ENCODE measurements around the gene TMEM252. TPM values are rescaled to one million over a fixed set of nuclear protein-coding genes. Genes with fewer than 3 reads are reported as not detected.

The TMEM252 gene
- total RNA-seq, 4 donors from 2014 or later, result not detected

GRCh38 chr9:68577774-68578591 is 37.3 kb upstream of the TMEM252 start:
- no peak overlapping the region for H3K4me3 ChIP-seq
- no peaks in the 10 kb centered on the region for H3K9me3 ChIP-seq
- no peaks in the 10 kb centered on the region for H3K36me3 ChIP-seq
- no peak for TF ChIP-seq EP300 (IDR thresholded peaks at IDR 0.05)
- TF ChIP-seq POLR2A (IDR thresholded peaks at IDR 0.05), result no peak
- TF ChIP-seq CTCF (IDR thresholded peaks at IDR 0.05), result no peak
- H3K4me1 ChIP-seq, result no peaks in the 10 kb centered on the region
- H3K27ac ChIP-seq, result no peak overlapping the region
- H3K27me3 ChIP-seq, result no peaks in the 10 kb centered on the region
- DNase-seq (ENCODE audit: low spot score in 2 of 2), result no peak
- WGBS, 2 donors, result 58 to 59% methylated on average over 7 of the region's 7 CpGs

- Histone ChIP-seq H3K9me3 (no peaks in the 10 kb centered on the region), H3K27ac (no peak overlapping the region), H3K27me3 (no peaks in the 10 kb centered on the region), H3K4me1 (no peaks in the 10 kb centered on the region), H3K4me3 (no peak overlapping the region), H3K36me3 (no peaks in the 10 kb centered on the region)
- TF ChIP-seq CTCF (IDR thresholded peaks at IDR 0.05) (no peak), POLR2A (IDR thresholded peaks at IDR 0.05) (no peak), EP300 (IDR thresholded peaks at IDR 0.05) (no peak)
- WGBS, 2 donors, result 67 to 71% methylated on average over 5 of the region's 5 CpGs
- DNase-seq (ENCODE audit: low spot score in 2 of 2), result no peak
These were observed 35.1 kb upstream of the TMEM252 start for GRCh38 chr9:68575817-68576216.

GRCh38 chr9:68574150-68574549 is 33.5 kb upstream of the TMEM252 start:
- TF ChIP-seq POLR2A (IDR thresholded peaks at IDR 0.05) (no peak), CTCF (IDR thresholded peaks at IDR 0.05) (peak in 2 of 5 experiments; percentile 6 to 13)
- WGBS, 2 donors, result 52 to 60% methylated on average over 3 of the region's 3 CpGs
- Histone ChIP-seq H3K9me3 (no peaks in the 10 kb centered on the region), H3K4me1 (no peaks in the 10 kb centered on the region), H3K36me3 (no peaks in the 10 kb centered on the region), H3K27ac (no peak overlapping the region), H3K27me3 (no peaks in the 10 kb centered on the region), H3K4me3 (no peak overlapping the region)
- no peak for DNase-seq (ENCODE audit: low spot score in 2 of 2)

- no peaks in the 10 kb centered on the region for H3K36me3 ChIP-seq
- no peaks in the 10 kb centered on the region for H3K4me1 ChIP-seq
- no peak for DNase-seq (ENCODE audit: low spot score in 2 of 2)
- no peaks in the 10 kb centered on the region for H3K9me3 ChIP-seq
- TF ChIP-seq POLR2A (IDR thresholded peaks at IDR 0.05), result no peak
- TF ChIP-seq EP300 (IDR thresholded peaks at IDR 0.05), result no peak
- TF ChIP-seq CTCF (IDR thresholded peaks at IDR 0.05), result no peak
- no peak overlapping the region for H3K4me3 ChIP-seq
- no peak overlapping the region for H3K27ac ChIP-seq
- H3K27me3 ChIP-seq, result no peaks in the 10 kb centered on the region
- WGBS, 2 donors, result 68 to 74% methylated on average over 3 of the region's 3 CpGs
These were observed 26.9 kb upstream of the TMEM252 start for GRCh38 chr9:68567565-68567964.

- TF ChIP-seq POLR2A (IDR thresholded peaks at IDR 0.05) (no peak), CTCF (IDR thresholded peaks at IDR 0.05) (no peak), EP300 (IDR thresholded peaks at IDR 0.05) (no peak)
- H3K9me3 ChIP-seq, result no peaks in the 10 kb centered on the region
- peaks cover 0 to 13% (median 5%) of the 10 kb centered on the region in 4 donors for H3K4me1 ChIP-seq
- no peak overlapping the region for H3K4me3 ChIP-seq
- no peaks in the 10 kb centered on the region for H3K27me3 ChIP-seq
- no peaks in the 10 kb centered on the region for H3K36me3 ChIP-seq
- no peak overlapping the region for H3K27ac ChIP-seq
- 70 to 88% methylated on average over 2 of the region's 2 CpGs for WGBS, 2 donors
- no peak for DNase-seq (ENCODE audit: low spot score in 2 of 2)
These were observed 21.8 kb upstream of the TMEM252 start for GRCh38 chr9:68562461-68562860.

Data from tibial nerve (tissue), 4 donors.